Kidney (tissue), 14 donors: Measurements from ENCODE around the gene NTSR1. TPM values are rescaled to one million over a fixed set of nuclear protein-coding genes. Genes with fewer than 3 reads are reported as not detected.
A peak's percentile ranks its signal among the peaks of the same experiment; 100 is the strongest.

Source experiments
- DNase-seq, 5 donors: peaks; one replicate each; pipeline ENCODE4 v3.0.0-alpha.2; 2013 to 2020
- FAIRE-seq: peaks from 2 replicates; lab custom pipeline; 2012; peaks lifted over from hg19 to GRCh38; lab: Jason Lieb, UNC
- H3K27ac ChIP-seq, 2 donors: one replicate each; pipeline ENCODE4 v1.7.0; 2013; ENCODE audit warnings: low read depth in 2 of 2, low read length in 2 of 2, inconsistent platforms in 1 of 2
- H3K27me3 ChIP-seq: one replicate; pipeline ENCODE4 v1.7.1; 2013; ENCODE audit warnings: low read length, inconsistent platforms; ENCODE audit not compliant: control insufficient read depth, insufficient read depth
- H3K36me3 ChIP-seq, 3 donors: one replicate each; pipeline versions ENCODE4 v1.7.0 to v1.7.1; 2013; ENCODE audit warnings: low read length in 3 of 3, control low read depth in 1 of 3, inconsistent platforms in 1 of 3; ENCODE audit not compliant: insufficient read depth in 3 of 3, control insufficient read depth in 2 of 3
- H3K4me1 ChIP-seq, 3 donors: one replicate each; pipeline versions ENCODE4 v1.7.0 to v1.7.1; 2013; ENCODE audit warnings: low read length in 3 of 3, inconsistent platforms in 1 of 3, low read depth in 1 of 3; ENCODE audit not compliant: control insufficient read depth in 2 of 3, insufficient read depth in 2 of 3
- H3K4me3 ChIP-seq, 3 donors: one replicate each; pipeline versions ENCODE4 v1.7.0 to v1.8.1; 2013; ENCODE audit warnings: low read length in 3 of 3, control low read depth in 1 of 3, inconsistent platforms in 1 of 3
- H3K9ac ChIP-seq, 3 donors: one replicate each; pipeline versions ENCODE4 v1.7.0 to v1.7.1; 2013; ENCODE audit warnings: low read length in 3 of 3, control low read depth in 1 of 3, inconsistent platforms in 1 of 3
- H3K9me3 ChIP-seq, 3 donors: one replicate each; pipeline versions ENCODE4 v1.7.0 to v1.7.1; 2013; ENCODE audit warnings: low read length in 3 of 3, control low read depth in 1 of 3, inconsistent platforms in 1 of 3; ENCODE audit not compliant: control insufficient read depth in 2 of 3, insufficient read depth in 1 of 3
- CTCF ChIP-seq: IDR thresholded peaks from 3 replicates; pipeline ENCODE4 v1.5.1; 2012; ENCODE audit warnings: mild to moderate bottlenecking, moderate library complexity, borderline replicate concordance; ENCODE audit not compliant: insufficient read depth; ENCODE audit errors: extremely low read depth
- intact Hi-C: fragments of 100-400 bp; cut with DNase I; formaldehyde crosslinking; loops from one replicate; pipeline ENCODE4 v1.11.1; 2022
- polyA plus RNA-seq: library from polyadenylated mRNA; stranded (reverse); fragments of 350-450 nt; fragmentation: Illumina TruSeq; extraction: RNeasy Lipid Tissue Mini Kit (QIAGEN cat#74804); gene quantifications from one replicate; pipeline ENCODE4 v1.2.3, GENCODE V29; 2014; ENCODE audit warnings: low read depth, low replicate concordance; ENCODE audit not compliant: insufficient read depth
- total RNA-seq: library from RNA; stranded (reverse); fragmentation: NEBNext Ultra II Directional; extraction: Animal tissue kit (Norgen Biotek cat#: 25700); gene quantifications from one replicate; pipeline ENCODE4 v1.2.1, GENCODE V29; 2021
- donor health status: control.
- donor health status: control.
- donor health status: control.
- donor health status: control.
- donor health status: control.
- donor health status: DM: yes; HTN: yes; CAD: no.
- donor health status: Normal renal cell carcinoma (clear cell type).

NTSR1 gene
- total and polyA plus RNA-seq, 2 donors from 2014 or later, result 0.09 TPM; not detected in 1

- TF ChIP-seq CTCF, result no peak
- DNase-seq, result peak in 1 of 5 donors; percentile 57
- Histone ChIP-seq H3K9me3 (no peaks in the 10 kb centered on the region), H3K4me1 (peaks cover 0 to 36% (median 3%) of the 10 kb centered on the region in 3 donors), H3K27ac (peak overlapping the region in 1 of 2 donors; percentile 84), H3K36me3 (no peaks in the 10 kb centered on the region), H3K27me3 (no peaks in the 10 kb centered on the region), H3K4me3 (no peak overlapping the region), H3K9ac (no peak overlapping the region)
- intact Hi-C loops, result no loop called here
- FAIRE-seq, result no peak
These were observed 62.9 kb downstream of the NTSR1 start for GRCh38 chr20:62771396-62772102.

DNA sequence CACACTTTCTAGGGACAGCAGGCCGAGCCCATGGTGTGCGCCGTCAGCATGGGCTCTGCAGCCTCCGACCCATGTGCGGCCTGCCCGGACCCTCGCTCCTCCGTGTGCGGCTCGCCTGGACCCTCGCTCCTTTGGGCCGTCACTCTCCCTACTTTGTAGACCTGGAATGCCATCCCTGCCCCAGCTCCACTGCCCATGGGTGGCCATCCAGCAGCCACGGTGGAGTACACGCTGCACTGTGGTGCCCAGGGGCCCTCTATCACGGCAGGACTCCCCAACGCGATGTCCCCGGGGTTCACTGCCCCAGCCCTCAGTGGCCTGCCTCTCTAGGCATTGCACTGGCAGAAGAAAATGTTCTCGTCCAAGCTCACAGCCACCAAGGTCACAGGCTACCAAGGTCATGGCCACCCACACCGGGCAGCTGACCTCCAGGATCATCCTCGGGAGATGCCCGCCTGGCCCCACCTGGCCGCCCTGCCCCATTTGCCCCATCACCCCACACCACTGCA, 63.5 kb downstream of the NTSR1 start:
- no peaks in the 10 kb centered on the region for H3K9me3 ChIP-seq
- H3K27me3 ChIP-seq, result no peaks in the 10 kb centered on the region
- peak in 1 of 5 donors; percentile 72 for DNase-seq
- peak overlapping the region in 1 of 2 donors; percentile 84 for H3K27ac ChIP-seq
- peaks cover 0 to 40% (median 3%) of the 10 kb centered on the region in 3 donors for H3K4me1 ChIP-seq
- intact Hi-C loops, result no loop called here
- FAIRE-seq, result no peak
- no peak overlapping the region for H3K9ac ChIP-seq
- H3K4me3 ChIP-seq, result no peak overlapping the region
- no peak for TF ChIP-seq CTCF
- no peaks in the 10 kb centered on the region for H3K36me3 ChIP-seq

- peak overlapping the region; percentile 29 to 84 for H3K27ac ChIP-seq
- no peaks in the 10 kb centered on the region for H3K36me3 ChIP-seq
- H3K27me3 ChIP-seq, result no peaks in the 10 kb centered on the region
- peak in 1 of 5 donors; percentile 54 for DNase-seq
- FAIRE-seq, result no peak
- H3K9ac ChIP-seq, result peak overlapping the region in 1 of 3 donors; percentile 29
- peaks cover 0 to 44% (median 3%) of the 10 kb centered on the region in 3 donors for H3K4me1 ChIP-seq
- no peak overlapping the region for H3K4me3 ChIP-seq
- intact Hi-C loops, result no loop called here
- TF ChIP-seq CTCF, result no peak
- no peaks in the 10 kb centered on the region for H3K9me3 ChIP-seq
These were observed 64.0 kb downstream of the NTSR1 start for GRCh38 chr20:62772619-62772989.
